K562 (cell line): ENCODE data around the gene KCP. TPM values are rescaled to one million over a fixed set of nuclear protein-coding genes. Genes with fewer than 3 reads are reported as not detected.

ENCODE experiments used
- ATAC-seq: fragments of 200-7000 bp; cut with Tn5 transposase; 3 replicates; pipeline ENCODE4 v1.9.1; 2020; ENCODE audit warnings: moderate library complexity
- BruUV-seq: library from RNA; stranded (reverse); fragments of 400-500 nt; replicated peaks from 2 replicates; lab custom pipeline; 2021; lab: Mats Ljungman, UMichigan
- CTCF ChIA-PET: fragments of 300-600 bp; formaldehyde crosslinking; extraction: SDS; loops from one replicate; lab custom pipeline; 2021; ENCODE audit warnings: low intra/inter-chr PET ratio; lab: Yijun Ruan, JAX
- POLR2A ChIA-PET: fragments of 300-600, 350-650 bp; sonication (Branson Sonifier 250); formaldehyde crosslinking; extraction: SDS; loops from one replicate; lab custom pipeline; 2021; ENCODE audit warnings: antibody characterized with exemption, inconsistent platforms; lab: Yijun Ruan, JAX
- DNase-seq, 4 experiments: peaks; one replicate each; pipeline versions ENCODE4 v3.0.0 to v3.0.0-alpha.2; 2011 to 2018; ENCODE audit warnings: low spot score in 3 of 4, mixed read lengths in 3 of 4; ENCODE audit errors: extremely low read depth in 1 of 4
- FAIRE-seq: peaks from 2 replicates; lab custom pipeline; 2011; peaks lifted over from hg19 to GRCh38; lab: Jason Lieb, UNC
- H2AFZ ChIP-seq: 2 replicates; pipeline ENCODE4 v1.6.0; 2011; ENCODE audit warnings: low read depth, low read length, control low read depth, inconsistent platforms
- H3K27ac ChIP-seq: fragments of 200-600 bp; 3 replicates; pipeline ENCODE4 v1.8.0; 2011; ENCODE audit warnings: low read depth, mild to moderate bottlenecking, control low read depth, inconsistent platforms, low read length, moderate library complexity, mixed read lengths; ENCODE audit errors: extremely low read depth
- H3K27me3 ChIP-seq, 2 experiments: fragments of 300-600 bp in 1 of 2; 2 replicates in 1 of 2; 3 replicates in 1 of 2; pipeline versions ENCODE4 v1.6.0 to v1.8.0; 2011; ENCODE audit warnings: inconsistent platforms in 2 of 2, low read length in 2 of 2, mild to moderate bottlenecking in 1 of 2, mixed read lengths in 1 of 2, moderate library complexity in 1 of 2; ENCODE audit not compliant: control insufficient read depth in 2 of 2, insufficient read depth in 2 of 2
- H3K36me3 ChIP-seq: fragments of 300-600 bp; 3 replicates; pipeline ENCODE4 v1.8.0; 2011; ENCODE audit warnings: mild to moderate bottlenecking, low read length, inconsistent platforms; ENCODE audit not compliant: control insufficient read depth, insufficient read depth
- H3K4me1 ChIP-seq, 2 experiments: fragments of 200-600 bp in 1 of 2; replicated peaks in 1 of 2; 2 replicates in 1 of 2; 3 replicates in 1 of 2; pipeline versions ENCODE4 v1.5.1 to v1.8.0; 2011; ENCODE audit warnings: inconsistent platforms in 2 of 2, low read length in 2 of 2, mild to moderate bottlenecking in 1 of 2, mixed read lengths in 1 of 2, moderate library complexity in 1 of 2; ENCODE audit not compliant: control insufficient read depth in 2 of 2, insufficient read depth in 2 of 2
- H3K4me2 ChIP-seq: 2 replicates; pipeline ENCODE4 v1.6.1; 2011; ENCODE audit warnings: low read length, control low read depth, inconsistent platforms, mixed read lengths; ENCODE audit not compliant: insufficient read depth
- H3K4me3 ChIP-seq: fragments of 200-600 bp; sonication (generic), shearing (Covaris generic); 2 replicates; pipeline ENCODE4 v1.5.1; 2016; ENCODE audit warnings: control low read depth, inconsistent platforms
- H3K79me2 ChIP-seq: fragments of 200-600 bp; 3 replicates; pipeline ENCODE4 v1.8.0; 2011; ENCODE audit warnings: low read length, inconsistent platforms; ENCODE audit not compliant: control insufficient read depth, insufficient read depth
- H3K9ac ChIP-seq, 2 experiments: 2 replicates each; pipeline versions ENCODE4 v1.6.0 to v1.6.1; 2011; ENCODE audit warnings: low read depth in 2 of 2, low read length in 2 of 2, control low read depth in 1 of 2, inconsistent platforms in 1 of 2, mild to moderate bottlenecking in 1 of 2, mixed read lengths in 1 of 2; ENCODE audit not compliant: insufficient read depth in 1 of 2
- H3K9me1 ChIP-seq: one replicate; pipeline ENCODE4 v1.6.0; 2011; ENCODE audit warnings: inconsistent platforms, mild to moderate bottlenecking, low read length, moderate library complexity; ENCODE audit not compliant: control insufficient read depth, insufficient read depth
- H3K9me3 ChIP-seq: replicated peaks from 2 replicates; pipeline ENCODE4 v1.5.1; 2011; ENCODE audit warnings: low read depth, low read length, inconsistent platforms; ENCODE audit not compliant: control insufficient read depth, insufficient read depth
- H4K20me1 ChIP-seq: replicated peaks from 2 replicates; pipeline ENCODE4 v1.6.1; 2011; ENCODE audit warnings: low read length, inconsistent platforms, mixed read lengths; ENCODE audit not compliant: control insufficient read depth, insufficient read depth
- ADNP ChIP-seq: fragments of 200-800 bp; sonication (Bioruptor generic); IDR thresholded peaks from 2 replicates; pipeline ENCODE4 v1.6.1; 2016; ENCODE audit warnings: missing genetic modification characterization, missing compliant biosample characterization
- BACH1 ChIP-seq: fragments of 200-800 bp; sonication (Bioruptor generic); IDR thresholded peaks from 2 replicates; pipeline ENCODE4 v1.6.1; 2016; ENCODE audit warnings: missing genetic modification characterization, missing compliant biosample characterization
- CREM ChIP-seq: IDR thresholded peaks from 2 replicates; pipeline ENCODE4 v1.6.1; 2014; ENCODE audit warnings: antibody characterized with exemption, low read depth
- ILF3 ChIP-seq: fragments of 450-650 bp; IDR thresholded peaks from 2 replicates; pipeline ENCODE4 v1.6.1; 2018; ENCODE audit warnings: antibody characterized with exemption, mild to moderate bottlenecking, moderate library complexity, borderline replicate concordance
- PYGO2 ChIP-seq: fragments of 450-650 bp; IDR thresholded peaks from 2 replicates; pipeline ENCODE4 v1.6.1; 2016; ENCODE audit warnings: mild to moderate bottlenecking, missing genetic modification characterization, moderate library complexity, missing compliant biosample characterization
- TBP ChIP-seq: optimal IDR thresholded peaks from 2 replicates; pipeline ENCODE3; 2011; ENCODE audit warnings: low read depth, low read length, improper control_type of control experiment
- TEAD4 ChIP-seq, 2 experiments: sonication (generic) in 1 of 2; formaldehyde crosslinking in 1 of 2; IDR thresholded peaks; 2 replicates each; pipeline versions ENCODE4 v1.6.1 to v1.8.0; 2012 to 2022; ENCODE audit warnings: borderline replicate concordance in 1 of 2, inconsistent platforms in 1 of 2, low read length in 1 of 2, mild to moderate bottlenecking in 1 of 2, missing genetic modification reagents in 1 of 2
- WGBS: fragments of 100-300 bp; shearing (Covaris generic); methylation state at CpG from one replicate; pipeline ENCODE4 v1.1.6; 2016; ENCODE audit warnings: low coverage, mixed read lengths; ENCODE audit not compliant: insufficient coverage; ENCODE audit errors: missing lambda C conversion rate; 5-methylcytosine and 5-hydroxymethylcytosine counted together
- in situ Hi-C: fragments of 300-500 bp; cut with MboI; formaldehyde crosslinking; loops from 4 replicates; pipeline ENCODE4 v1.15.0; 2018; ENCODE audit warnings: inconsistent platforms, mixed read lengths
- intact Hi-C: fragments of 100-400 bp; cut with micrococcal nuclease; formaldehyde crosslinking; loops from 2 replicates; pipeline ENCODE4 v1.14.2; 2022
- polyA plus RNA-seq, 8 experiments: library from polyadenylated mRNA; depleted of rRNA in 4 of 8; stranded (reverse) in 5 of 8; unstranded in 3 of 8; fragments of >200 nt; fragmentation: Nextera tagmentation in 2 of 8; fragmentation: Illumina TruSeq in 1 of 8; extraction: Ambion mirVana in 2 of 8; extraction: Trizol in 1 of 8; gene quantifications; 2 replicates each; pipeline versions ENCODE4 v1.2.1 to v1.2.3, GENCODE V29; 2011 to 2014; ENCODE audit warnings: inconsistent platforms in 1 of 8, missing spikeins in 1 of 8
- total RNA-seq, 7 experiments: library from RNA; depleted of rRNA in 6 of 7; stranded (reverse); fragments of >200 nt in 6 of 7; fragmentation: Illumina TruSeq in 2 of 7; extraction: Trizol in 2 of 7; gene quantifications; 2 replicates each; pipeline versions ENCODE4 v1.2.1 to v1.2.3, GENCODE V29; 2011 to 2021; ENCODE audit warnings: low replicate concordance in 1 of 7
- TF ChIP-seq, protein P1 (sequence below), 3 experiments: fragments of 200-800 bp in 1 of 3; sonication (Bioruptor generic) in 1 of 3; sonication (generic) in 1 of 3; formaldehyde crosslinking in 1 of 3; IDR thresholded peaks; 2 replicates each; pipeline versions ENCODE4 v1.6.1 to v1.8.0; 2016 to 2022; ENCODE audit warnings: mild to moderate bottlenecking in 2 of 3, missing compliant biosample characterization in 2 of 3, missing genetic modification characterization in 2 of 3, missing genetic modification reagents in 1 of 3
- TF ChIP-seq, protein P2 (sequence below): fragments of 450-650 bp; IDR thresholded peaks from 2 replicates; pipeline ENCODE4 v1.6.1; 2016; ENCODE audit warnings: low read depth, mild to moderate bottlenecking, moderate library complexity

The KCP gene
- total and polyA plus RNA-seq, 9 of the 15 experiments (the other 6 are each of a cell fraction or from before 2014, with no cell fraction given), result 0.06 to 0.17 (median 0.12) TPM; not detected in 3

DNA sequence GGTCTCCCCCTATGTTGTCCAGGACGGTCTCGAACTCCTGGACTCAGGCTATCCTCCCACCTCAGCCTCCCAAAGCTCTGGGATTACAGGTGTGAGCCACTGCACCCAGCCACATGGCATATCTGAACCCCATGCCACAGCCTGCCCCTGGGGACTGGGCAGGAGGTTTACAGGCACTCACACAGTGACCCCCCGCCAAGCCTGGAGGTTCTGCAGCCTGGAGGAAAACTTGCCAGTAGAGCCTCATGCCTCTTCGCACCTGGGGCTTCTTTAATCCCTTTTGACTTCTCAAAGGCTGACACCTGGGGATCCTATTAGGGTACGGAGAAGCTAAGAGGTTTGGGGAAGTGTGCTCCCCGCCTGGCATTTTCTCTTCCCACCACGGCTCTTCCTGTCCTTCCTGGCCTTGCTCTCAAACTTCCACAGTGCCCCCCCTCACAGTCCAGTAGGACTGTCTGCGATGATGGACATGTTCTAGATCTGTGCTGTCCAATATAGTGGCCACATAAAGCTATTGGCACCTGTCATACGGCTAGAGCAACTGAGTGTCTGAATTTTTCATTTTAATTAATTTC, 11.4 kb upstream of the KCP start (continued):
- TF ChIP-seq, protein P1, sequence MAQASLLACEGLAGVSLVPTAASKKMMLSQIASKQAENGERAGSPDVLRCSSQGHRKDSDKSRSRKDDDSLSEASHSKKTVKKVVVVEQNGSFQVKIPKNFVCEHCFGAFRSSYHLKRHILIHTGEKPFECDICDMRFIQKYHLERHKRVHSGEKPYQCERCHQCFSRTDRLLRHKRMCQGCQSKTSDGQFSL (CRISPR knock-in tag; IDR thresholded peaks at IDR 0.05), result no peak
- TF ChIP-seq, protein P1 (tag; IDR thresholded peaks at IDR 0.05), result no peak
- TF ChIP-seq, all 486 proteins: peak for 0

DNA sequence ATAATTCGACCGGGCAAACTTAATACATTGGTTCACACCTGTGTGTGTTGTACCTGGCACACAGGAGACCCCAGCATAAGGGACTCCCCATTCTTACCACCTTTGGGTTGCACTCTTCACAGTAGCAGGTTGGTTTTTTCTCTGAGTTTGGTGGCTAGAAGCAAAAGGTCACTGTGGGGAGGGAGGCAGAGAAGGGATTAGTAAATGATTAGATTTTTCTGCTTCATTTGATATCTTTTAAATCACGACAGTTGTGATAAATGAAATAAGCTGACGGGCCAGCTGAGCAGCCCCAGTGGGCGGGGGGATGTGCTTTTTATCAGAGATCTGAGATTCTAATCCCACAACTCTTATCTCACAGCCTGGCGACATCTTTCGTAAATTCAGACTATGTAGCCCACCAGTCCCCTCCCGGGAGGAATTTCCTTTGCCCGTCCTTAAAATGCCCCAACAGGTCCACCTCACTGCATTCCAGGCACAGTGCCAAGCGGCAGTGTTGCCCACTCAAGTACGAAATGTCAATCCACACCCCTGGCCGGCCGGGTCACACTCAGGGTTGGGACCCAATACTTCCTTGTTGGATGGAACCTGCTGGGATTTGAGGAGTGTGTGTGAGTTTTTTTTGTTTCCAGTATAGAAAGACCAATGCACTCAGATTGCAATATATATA, 10.5 kb upstream of the KCP start:
- TF ChIP-seq BACH1, result no peak
- TF ChIP-seq, protein P2, sequence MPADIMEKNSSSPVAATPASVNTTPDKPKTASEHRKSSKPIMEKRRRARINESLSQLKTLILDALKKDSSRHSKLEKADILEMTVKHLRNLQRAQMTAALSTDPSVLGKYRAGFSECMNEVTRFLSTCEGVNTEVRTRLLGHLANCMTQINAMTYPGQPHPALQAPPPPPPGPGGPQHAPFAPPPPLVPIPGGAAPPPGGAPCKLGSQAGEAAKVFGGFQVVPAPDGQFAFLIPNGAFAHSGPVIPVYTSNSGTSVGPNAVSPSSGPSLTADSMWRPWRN, result no peak
- no peak for TF ChIP-seq CREM
- no peak for TF ChIP-seq TEAD4 (IDR thresholded peaks at IDR 0.05; ENCODE audit: low read length)
- TF ChIP-seq TEAD4 (CRISPR knock-in tag; IDR thresholded peaks at IDR 0.05; ENCODE audit: borderline replicate concordance), result no peak
- no peak for TF ChIP-seq ADNP (tag)
- no peak for TF ChIP-seq ILF3
- TF ChIP-seq PYGO2, result no peak
- no peak for TF ChIP-seq TBP
- no peak overlapping the region for H3K9ac ChIP-seq
- peaks cover 68 to 75% of the 10 kb centered on the region in 2 experiments for H3K27me3 ChIP-seq
- H3K9me1 ChIP-seq, result no peaks in the 10 kb centered on the region
- intact Hi-C loops (loop anchor here (1.0 to 5.0 kb wide), 2 partner anchors 170 to 291 kb away; no protein-coding TSS in a partner anchor), in situ Hi-C loops (no loop called here)
- H3K4me1 ChIP-seq, result peaks cover 0 to 4% of the 10 kb centered on the region in 2 experiments; a peak in 1 of 5 replicates
- no peak overlapping the region for H3K27ac ChIP-seq
- H2AFZ ChIP-seq, result no peak overlapping the region
- H3K4me3 ChIP-seq, result no peak overlapping the region
- CTCF ChIA-PET, result interaction anchor here (1.7 kb wide), 1 partner anchor 170 kb away, joined by 7 read pairs; no protein-coding TSS in a partner anchor
- no peak for DNase-seq
- no peak for FAIRE-seq
- no peaks in the 10 kb centered on the region; the same call in 1 of the 2 replicates for H3K9me3 ChIP-seq
- ATAC-seq, result no peak
- BruUV-seq, result no TSS peak
- H4K20me1 ChIP-seq, result no peaks in the 10 kb centered on the region
- H3K4me2 ChIP-seq, result no peak overlapping the region
- no peaks in the 10 kb centered on the region for H3K36me3 ChIP-seq
- POLR2A ChIA-PET, result interaction anchor here (0.6 to 2.0 kb wide), 2 partner anchors 10 to 247 kb away, joined by 3 to 8 read pairs; partner anchors contain the start of gene KCP
- 1% methylated on average over 13 of the region's 13 CpGs for WGBS
- no peaks in the 10 kb centered on the region for H3K79me2 ChIP-seq
